Ovary (tissue), 9 donors: ENCODE data around the gene PLAC8L1. TPM values are rescaled to one million over a fixed set of nuclear protein-coding genes. Genes with fewer than 3 reads are reported as not detected.

Source experiments
- DNase-seq, 5 donors: peaks; one replicate each; pipeline ENCODE4 v3.0.0-alpha.2; 2019 to 2020
- H3K27ac ChIP-seq, 2 donors: fragments of 200-600 bp; one replicate each; pipeline versions ENCODE4 v1.5.1 to v1.8.0; 2019 to 2022
- H3K27me3 ChIP-seq: fragments of 200-600 bp; one replicate; pipeline ENCODE4 v1.8.0; 2022
- H3K36me3 ChIP-seq: fragments of 200-600 bp; sonication (generic); one replicate; pipeline ENCODE4 v1.5.1; 2019
- H3K4me1 ChIP-seq: one replicate; pipeline ENCODE4 v1.8.1; 2013; ENCODE audit warnings: mild to moderate bottlenecking, moderate library complexity; ENCODE audit not compliant: insufficient read depth
- H3K4me3 ChIP-seq: fragments of 200-600 bp; sonication (generic); one replicate; pipeline ENCODE4 v1.5.1; 2017
- H3K9me3 ChIP-seq, 2 donors: fragments of 200-600 bp in 1 of 2; sonication (generic) in 1 of 2; one replicate each; pipeline versions ENCODE4 v1.5.1 to v1.8.1; 2013 to 2019; ENCODE audit warnings: mild to moderate bottlenecking in 1 of 2, moderate library complexity in 1 of 2
- CTCF ChIP-seq, 3 donors: fragments of 450-650 bp in 2 of 3; fragments of 200-600 bp in 1 of 3; IDR thresholded peaks; one replicate each; pipeline versions ENCODE4 v1.5.1 to v1.8.0; 2016 to 2022; ENCODE audit warnings: antibody characterized with exemption in 3 of 3, mild to moderate bottlenecking in 1 of 3
- EP300 ChIP-seq: sonication (generic); formaldehyde crosslinking; IDR thresholded peaks from one replicate; pipeline ENCODE4 v1.6.1; 2017; ENCODE audit warnings: antibody characterized with exemption
- POLR2A ChIP-seq: fragments of 450-650 bp; IDR thresholded peaks from one replicate; pipeline ENCODE4 v1.6.1; 2017; ENCODE audit warnings: antibody characterized with exemption, mild to moderate bottlenecking, moderate library complexity
- WGBS, 3 donors: extraction: QIAGEN DNeasy Blood & Tissue Kit in 1 of 3; methylation state at CpG; one replicate each; pipeline versions ENCODE4 v1.1.5 to v1.1.7; 2013 to 2017; 5-methylcytosine and 5-hydroxymethylcytosine counted together
- intact Hi-C, 4 donors: fragments of 100-400 bp; cut with DNase I; formaldehyde crosslinking; loops; one replicate each; pipeline versions ENCODE4 v1.11.0 to v1.15.1; 2022 to 2023
- polyA plus RNA-seq, 2 donors: library from polyadenylated mRNA; stranded (reverse); fragments of 200-250 nt in 1 of 2; fragments of 350-450 nt in 1 of 2; fragmentation: Illumina TruSeq in 1 of 2; extraction: RNeasy Lipid Tissue Mini Kit (QIAGEN cat#74804) in 1 of 2; gene quantifications; one replicate each; pipeline ENCODE4 v1.2.3, GENCODE V29; 2013 to 2014
- total RNA-seq, 7 donors: library from RNA; depleted of rRNA in 2 of 7; stranded (reverse); fragments of >200 nt in 2 of 7; fragmentation: NEBNext Ultra II Directional in 3 of 7; extraction: Animal tissue kit (Norgen Biotek cat#: 25700) in 3 of 7; gene quantifications; one replicate each; pipeline versions ENCODE4 v1.1.0 to v1.2.4, GENCODE V29; 2016 to 2023
- donor health status: DM: no; HTN: no; CAD: no; lungs with moderate emphysema.
- donor health status: DM: no; HTN: no; CAD: no.
- donor health status: Bipolar disorder and iron deficiency.
- donor health status: DM: yes; HTN: yes; CAD: no.
- donor health status: DM: no; HTN: no; CAD: no.
- donor health status: DM: yes; HTN: yes; CAD: no.

The PLAC8L1 gene
- total and polyA plus RNA-seq, 9 donors, result 0.70 to 0.78 (median 0.78) TPM; not detected in 6

- intact Hi-C loops, result no loop called here
- Histone ChIP-seq H3K27ac (no peak overlapping the region), H3K4me1 (no peaks in the 10 kb centered on the region), H3K36me3 (no peaks in the 10 kb centered on the region), H3K9me3 (no peaks in the 10 kb centered on the region), H3K27me3 (no peaks in the 10 kb centered on the region), H3K4me3 (no peak overlapping the region)
- DNase-seq, result no peak
- no peak for TF ChIP-seq POLR2A
- no peak for TF ChIP-seq EP300
- no peak for TF ChIP-seq CTCF (IDR thresholded peaks at IDR 0.05)
- 87 to 95% (median 90%) methylated on average over 4 of the region's 4 CpGs for WGBS, 3 donors
Observed at GRCh38 chr5:146043722-146044121, 61.7 kb downstream of the PLAC8L1 start.

GRCh38 chr5:146042628-146043279 lies 62.6 kb downstream of the PLAC8L1 start:
- H3K4me1 ChIP-seq, result no peaks in the 10 kb centered on the region
- intact Hi-C loops, result no loop called here
- H3K9me3 ChIP-seq, result no peaks in the 10 kb centered on the region
- H3K27ac ChIP-seq, result no peak overlapping the region
- 81 to 86% (median 83%) methylated on average over 5 of the region's 5 CpGs for WGBS, 3 donors
- no peaks in the 10 kb centered on the region for H3K27me3 ChIP-seq
- H3K4me3 ChIP-seq, result no peak overlapping the region
- H3K36me3 ChIP-seq, result no peaks in the 10 kb centered on the region
- no peak for DNase-seq
- TF ChIP-seq POLR2A (no peak), CTCF (IDR thresholded peaks at IDR 0.05) (no peak), EP300 (no peak)

GRCh38 chr5:146041180-146041789 lies 64.1 kb downstream of the PLAC8L1 start:
- no peak for DNase-seq
- Histone ChIP-seq H3K36me3 (no peaks in the 10 kb centered on the region), H3K4me1 (no peaks in the 10 kb centered on the region), H3K9me3 (no peaks in the 10 kb centered on the region), H3K4me3 (no peak overlapping the region), H3K27me3 (no peaks in the 10 kb centered on the region), H3K27ac (no peak overlapping the region)
- intact Hi-C loops, result no loop called here
- no peak for TF ChIP-seq EP300
- no peak for TF ChIP-seq POLR2A
- no peak for TF ChIP-seq CTCF (IDR thresholded peaks at IDR 0.05)
- WGBS, 3 donors, result 83 to 86% (median 86%) methylated on average over 10 of the region's 10 CpGs

GRCh38 chr5:146040527-146040926 lies 64.8 kb downstream of the PLAC8L1 start:
- Histone ChIP-seq H3K4me1 (no peaks in the 10 kb centered on the region), H3K9me3 (no peaks in the 10 kb centered on the region), H3K27me3 (no peaks in the 10 kb centered on the region), H3K36me3 (no peaks in the 10 kb centered on the region), H3K4me3 (no peak overlapping the region), H3K27ac (no peak overlapping the region)
- no peak for DNase-seq
- TF ChIP-seq EP300, result no peak
- TF ChIP-seq CTCF (IDR thresholded peaks at IDR 0.05), result no peak
- TF ChIP-seq POLR2A, result no peak
- intact Hi-C loops, result no loop called here
- 16 to 21% (median 20%) methylated on average over 3 of the region's 3 CpGs for WGBS, 3 donors
